ENCODE results near the gene PPP1R9A. TPM values are rescaled to one million over a fixed set of nuclear protein-coding genes. Genes with fewer than 3 reads are reported as not detected.

PPP1R9A gene
- polyA plus RNA-seq, 10 donors: 13.8 to 36.3 (median 24.3) TPM

- no peak for DNase-seq
These were observed 344.6 kb downstream of the PPP1R9A start for GRCh38 chr7:95251966-95252365.

GRCh38 chr7:95253986-95254385 is 346.6 kb downstream of the PPP1R9A start:
- DNase-seq: no peak

GRCh38 chr7:95255691-95256090 is 348.3 kb downstream of the PPP1R9A start:
- DNase-seq: no peak

- no peak for DNase-seq
These were observed 354.6 kb downstream of the PPP1R9A start for GRCh38 chr7:95261895-95262415.

- no peak for DNase-seq
These were observed 355.5 kb downstream of the PPP1R9A start for GRCh38 chr7:95262875-95263274.

GRCh38 chr7:95263785-95264362 is 356.5 kb downstream of the PPP1R9A start:
- DNase-seq: no peak

GRCh38 chr7:95264363-95264891 is 357.0 kb downstream of the PPP1R9A start:
- peak; percentile 44 to 70 (median 50) for DNase-seq

GRCh38 chr7:95265634-95266033 is 358.2 kb downstream of the PPP1R9A start:
- DNase-seq: no peak

GRCh38 chr7:95267754-95268153 is 360.4 kb downstream of the PPP1R9A start:
- DNase-seq: no peak

- DNase-seq: no peak
These were observed 362.2 kb downstream of the PPP1R9A start for GRCh38 chr7:95269640-95270039.

- DNase-seq: no peak
These were observed 368.7 kb downstream of the PPP1R9A start for GRCh38 chr7:95276114-95276513.

GRCh38 chr7:95279417-95279816 is 372.0 kb downstream of the PPP1R9A start:
- no peak for DNase-seq

GRCh38 chr7:95286096-95286495 is 378.7 kb downstream of the PPP1R9A start:
- DNase-seq: no peak

- DNase-seq: no peak
These were observed 382.9 kb downstream of the PPP1R9A start for GRCh38 chr7:95290166-95290830.

GRCh38 chr7:95295397-95295796 is 388.0 kb downstream of the PPP1R9A start:
- DNase-seq: no peak

- DNase-seq: no peak
These were observed 389.1 kb downstream of the PPP1R9A start for GRCh38 chr7:95296456-95296855.

- no peak for DNase-seq
These were observed 389.6 kb downstream of the PPP1R9A start for GRCh38 chr7:95297041-95297440.

- DNase-seq: no peak
These were observed 390.7 kb downstream of the PPP1R9A start for GRCh38 chr7:95298091-95298490.

- DNase-seq: no peak
These were observed 395.9 kb downstream of the PPP1R9A start for GRCh38 chr7:95303013-95303905.

GRCh38 chr7:95304990-95305389 is 397.6 kb downstream of the PPP1R9A start:
- no peak for DNase-seq

GRCh38 chr7:95309951-95310350 is 402.6 kb downstream of the PPP1R9A start:
- DNase-seq: no peak

- no peak for DNase-seq
These were observed 404.0 kb downstream of the PPP1R9A start for GRCh38 chr7:95311389-95311788.
